Fibroblast of lung (primary cell): ENCODE results near the gene SS18.

ENCODE experiments used
- CTCF ChIP-seq, 2 donors: IDR thresholded peaks in 1 of 2; conservative IDR thresholded peaks in 1 of 2; 1 replicate in 1 of 2; 2 replicates in 1 of 2; pipeline ENCODE4 v1.5.1; 2011 to 2012; ENCODE audit warnings: low read length in 2 of 2, control low read depth in 1 of 2, inconsistent platforms in 1 of 2, low read depth in 1 of 2, mild to moderate bottlenecking in 1 of 2
- EZH2 ChIP-seq: IDR thresholded peaks from 2 replicates; pipeline ENCODE4 v1.5.1; 2012; ENCODE audit warnings: low read length, control low read depth, mild to moderate bottlenecking; ENCODE audit errors: missing control alignments

GRCh38 chr18:26134107-26134506 is 43.7 kb upstream of the SS18 start:
- TF ChIP-seq CTCF (conservative IDR thresholded peaks at IDR 0.05 in 1 of 2, IDR thresholded peaks at IDR 0.05 in 1 of 2; ENCODE audit: low read depth in 1 of 2, low read length in 2 of 2) (no peak), EZH2 (no peak)
